Measurements from ENCODE around the gene MIEN1. TPM values are rescaled to one million over a fixed set of nuclear protein-coding genes. Genes with fewer than 3 reads are reported as not detected.

Gene MIEN1
- total RNA-seq, 1 experiment from 2014 or later: 50.8 TPM

DNA sequence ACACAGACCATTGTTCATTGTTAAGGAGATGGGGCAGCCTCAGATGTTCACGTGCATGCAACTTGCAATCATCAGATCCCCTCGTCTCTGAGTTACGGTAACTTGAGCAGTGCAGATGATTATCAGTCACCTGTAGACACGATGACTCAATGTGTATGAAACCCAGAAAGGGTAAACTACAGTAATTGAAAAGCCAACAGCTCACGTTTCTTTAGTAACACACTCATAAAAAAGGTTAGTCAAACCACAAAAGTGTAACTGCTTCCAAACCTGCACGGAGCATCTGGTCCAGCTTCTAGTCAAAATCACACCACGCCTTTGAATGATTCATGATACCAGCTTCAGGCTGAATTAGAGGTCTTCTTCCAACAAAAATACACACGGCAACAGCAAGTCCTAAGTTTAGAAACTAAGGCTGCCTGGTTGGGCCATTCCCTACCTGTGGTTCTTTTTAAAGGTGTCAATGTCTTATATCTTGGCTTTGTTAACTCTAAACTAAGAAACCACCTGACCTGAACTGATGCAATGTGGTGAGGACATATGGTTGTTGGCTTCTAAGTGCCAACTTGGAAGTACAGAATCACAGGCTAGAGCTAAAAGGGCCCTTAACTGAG lies 39.7 kb upstream of the MIEN1 start:
- no peaks in the 10 kb centered on the region for H3K4me1 ChIP-seq (ENCODE audit: insufficient read depth, low read length)
- WGBS (ENCODE audit: extremely low coverage, insufficient read length, low lambda C conversion rate): no CpG with 5 or more reads among the region's 8 CpGs
- H3K56ac ChIP-seq (ENCODE audit: insufficient read length, low read depth, low read length): no peak overlapping the region
- no peaks in the 10 kb centered on the region for H3K23me2 ChIP-seq (ENCODE audit: insufficient read length, low read depth, low read length, poor library complexity, severe bottlenecking)
- Mint-ChIP-seq H3K9me3 (no peaks in the 10 kb centered on the region), H3K4me1 (peaks cover 7 to 8% of the 10 kb centered on the region in 2 experiments), H3K4me3 (no peak overlapping the region), H3K27me3 (ENCODE audit: low read depth) (peaks cover 16% of the 10 kb centered on the region), H3K36me3 (ENCODE audit: insufficient read depth in 1 of 3, low read depth in 3 of 3) (no peaks in the 10 kb centered on the region), H3K27ac (no peak overlapping the region)
- H2AK5ac ChIP-seq (ENCODE audit: insufficient read length, low read length): no peak overlapping the region
- H2BK120ac ChIP-seq (ENCODE audit: low read depth, low read length, poor library complexity, severe bottlenecking): no peak overlapping the region
- H4K91ac ChIP-seq (ENCODE audit: insufficient read length, low read depth, low read length): no peak overlapping the region
- no peak overlapping the region for H2BK5ac ChIP-seq (ENCODE audit: insufficient read length, low read length)
- no peak overlapping the region for H3K18ac ChIP-seq (ENCODE audit: insufficient read length, low read depth, low read length)
- no peak overlapping the region for H2AFZ ChIP-seq (ENCODE audit: low read length)
- H3K4ac ChIP-seq (ENCODE audit: low read depth, low read length): no peak overlapping the region
- H4K8ac ChIP-seq (replicated peaks; ENCODE audit: insufficient read length, low read depth, low read length): no peak overlapping the region
- H2BK12ac ChIP-seq (ENCODE audit: insufficient read length, low read depth, low read length): no peak overlapping the region
- no peak overlapping the region for H3T11ph ChIP-seq (ENCODE audit: low read length)
- no peaks in the 10 kb centered on the region for H3K9me3 ChIP-seq (ENCODE audit: control insufficient read depth, low read depth, low read length)
- H3K79me1 ChIP-seq (ENCODE audit: insufficient read depth, low read depth, low read length, poor library complexity, severe bottlenecking): no peaks in the 10 kb centered on the region
- no peak overlapping the region for H3K23ac ChIP-seq (ENCODE audit: insufficient read length, low read depth, low read length)
- no peak overlapping the region for H2BK15ac ChIP-seq (ENCODE audit: low read depth, low read length)
- H2BK20ac ChIP-seq (ENCODE audit: low read depth, low read length, poor library complexity, severe bottlenecking): no peak overlapping the region
- no peak for DNase-seq
- H3K9ac ChIP-seq (ENCODE audit: extremely low read depth, insufficient read length, low read length): no peak overlapping the region
- no peak overlapping the region for H3K14ac ChIP-seq (ENCODE audit: insufficient read depth, low read length)
- no peak overlapping the region for H3K4me2 ChIP-seq (ENCODE audit: insufficient read depth, insufficient read length, low read length)
- H3K27ac ChIP-seq (ENCODE audit: insufficient read length, low read depth, low read length): no peak overlapping the region
- H3K27me3 ChIP-seq (ENCODE audit: insufficient read depth, low read length): no peaks in the 10 kb centered on the region
- H3K79me2 ChIP-seq (ENCODE audit: insufficient read depth, low read length): no peaks in the 10 kb centered on the region
- H4K20me1 ChIP-seq (ENCODE audit: control insufficient read depth, insufficient read depth, insufficient read length): no peaks in the 10 kb centered on the region
- TF ChIP-seq, protein P1, sequence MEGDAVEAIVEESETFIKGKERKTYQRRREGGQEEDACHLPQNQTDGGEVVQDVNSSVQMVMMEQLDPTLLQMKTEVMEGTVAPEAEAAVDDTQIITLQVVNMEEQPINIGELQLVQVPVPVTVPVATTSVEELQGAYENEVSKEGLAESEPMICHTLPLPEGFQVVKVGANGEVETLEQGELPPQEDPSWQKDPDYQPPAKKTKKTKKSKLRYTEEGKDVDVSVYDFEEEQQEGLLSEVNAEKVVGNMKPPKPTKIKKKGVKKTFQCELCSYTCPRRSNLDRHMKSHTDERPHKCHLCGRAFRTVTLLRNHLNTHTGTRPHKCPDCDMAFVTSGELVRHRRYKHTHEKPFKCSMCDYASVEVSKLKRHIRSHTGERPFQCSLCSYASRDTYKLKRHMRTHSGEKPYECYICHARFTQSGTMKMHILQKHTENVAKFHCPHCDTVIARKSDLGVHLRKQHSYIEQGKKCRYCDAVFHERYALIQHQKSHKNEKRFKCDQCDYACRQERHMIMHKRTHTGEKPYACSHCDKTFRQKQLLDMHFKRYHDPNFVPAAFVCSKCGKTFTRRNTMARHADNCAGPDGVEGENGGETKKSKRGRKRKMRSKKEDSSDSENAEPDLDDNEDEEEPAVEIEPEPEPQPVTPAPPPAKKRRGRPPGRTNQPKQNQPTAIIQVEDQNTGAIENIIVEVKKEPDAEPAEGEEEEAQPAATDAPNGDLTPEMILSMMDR (conservative IDR thresholded peaks at IDR 0.05): no peak
- no peak overlapping the region for H4K5ac ChIP-seq (ENCODE audit: insufficient read length, low read depth, low read length)

Measured in H9 (cell line).